ENCODE data around the gene GRM7. TPM values are rescaled to one million over a fixed set of nuclear protein-coding genes. Genes with fewer than 3 reads are reported as not detected.

The GRM7 gene
- total RNA-seq, 2 donors from 2014 or later, result 0.96 to 1.5 TPM

GRCh38 chr3:7520059-7520458 lies 659.1 kb downstream of the GRM7 start:
- H3K27me3 ChIP-seq (replicated peaks; ENCODE audit: insufficient read depth), result no peaks in the 10 kb centered on the region
- no peak overlapping the region for H3K27ac ChIP-seq
- H3K36me3 ChIP-seq, result no peaks in the 10 kb centered on the region
- no peak for TF ChIP-seq POLR2A (IDR thresholded peaks at IDR 0.05)
- no peak for TF ChIP-seq CTCF (IDR thresholded peaks at IDR 0.05)
- no peak for TF ChIP-seq POLR2AphosphoS5 (IDR thresholded peaks at IDR 0.05)
- intact Hi-C loops (cut with DNase I), result no loop called here
- no peaks in the 10 kb centered on the region for H3K4me1 ChIP-seq (replicated peaks)
- no peak overlapping the region for H3K4me3 ChIP-seq
- H3K9me3 ChIP-seq, result no peaks in the 10 kb centered on the region
- DNase-seq (ENCODE audit: low spot score), result no peak
- WGBS, result 88% methylated on average over 1 of the region's 1 CpG

- no peak for DNase-seq (ENCODE audit: low spot score)
- no peaks in the 10 kb centered on the region for H3K9me3 ChIP-seq
- TF ChIP-seq POLR2A (IDR thresholded peaks at IDR 0.05), result no peak
- no peak for TF ChIP-seq CTCF (IDR thresholded peaks at IDR 0.05)
- TF ChIP-seq POLR2AphosphoS5 (IDR thresholded peaks at IDR 0.05), result no peak
- H3K4me1 ChIP-seq (replicated peaks), result no peaks in the 10 kb centered on the region
- 93% methylated on average over 1 of the region's 1 CpG for WGBS
- no peak overlapping the region for H3K4me3 ChIP-seq
- no peak overlapping the region for H3K27ac ChIP-seq
- H3K27me3 ChIP-seq (replicated peaks; ENCODE audit: insufficient read depth), result no peaks in the 10 kb centered on the region
- H3K36me3 ChIP-seq, result no peaks in the 10 kb centered on the region
- intact Hi-C loops (cut with DNase I), result no loop called here
Observed at GRCh38 chr3:7520593-7520992, 659.7 kb downstream of the GRM7 start.

GRCh38 chr3:7536510-7536909 lies 675.6 kb downstream of the GRM7 start:
- Histone ChIP-seq H3K4me3 (no peak overlapping the region), H3K36me3 (no peaks in the 10 kb centered on the region), H3K27ac (no peak overlapping the region), H3K9me3 (no peaks in the 10 kb centered on the region), H3K4me1 (replicated peaks) (no peaks in the 10 kb centered on the region), H3K27me3 (replicated peaks; ENCODE audit: insufficient read depth) (no peaks in the 10 kb centered on the region)
- intact Hi-C loops (cut with DNase I), result no loop called here
- DNase-seq (ENCODE audit: low spot score), result no peak
- TF ChIP-seq CTCF (IDR thresholded peaks at IDR 0.05), result no peak

GRCh38 chr3:7536921-7537320 lies 676.0 kb downstream of the GRM7 start:
- H3K4me3 ChIP-seq, result no peak overlapping the region

More at GRCh38 chr3:7536921-7537320, 676.0 kb downstream of the GRM7 start:
- 79% methylated on average over 1 of the region's 1 CpG for WGBS
- H3K4me1 ChIP-seq (replicated peaks), result no peaks in the 10 kb centered on the region
- H3K27me3 ChIP-seq (replicated peaks; ENCODE audit: insufficient read depth), result no peaks in the 10 kb centered on the region
- no peak overlapping the region for H3K27ac ChIP-seq
- TF ChIP-seq POLR2AphosphoS5 (IDR thresholded peaks at IDR 0.05) (no peak), CTCF (IDR thresholded peaks at IDR 0.05) (no peak), POLR2A (IDR thresholded peaks at IDR 0.05) (no peak)
- H3K36me3 ChIP-seq, result no peaks in the 10 kb centered on the region
- no peak for DNase-seq (ENCODE audit: low spot score)
- no peaks in the 10 kb centered on the region for H3K9me3 ChIP-seq
- intact Hi-C loops (cut with DNase I), result no loop called here
